NCI-H69 (cell line): ENCODE results near the gene SLC12A7.
A peak's percentile ranks its signal among the peaks of the same experiment; 100 is the strongest.
"Not testable (repeated sequence)": the region's sequence is repeated elsewhere in the genome, so short reads cannot be mapped to it uniquely, and the experiment has no call there.

Source experiments
- DNase-seq: peaks from one replicate; lab custom pipeline; 2025; lab: John Stamatoyannopoulos, UW

SLC12A7 gene

GRCh38 chr5:1109542-1110306 lies 2.1 kb downstream of the SLC12A7 start:
- no peak for DNase-seq

GRCh38 chr5:1108865-1109174 lies 3.0 kb downstream of the SLC12A7 start:
- DNase-seq, result no peak

DNA sequence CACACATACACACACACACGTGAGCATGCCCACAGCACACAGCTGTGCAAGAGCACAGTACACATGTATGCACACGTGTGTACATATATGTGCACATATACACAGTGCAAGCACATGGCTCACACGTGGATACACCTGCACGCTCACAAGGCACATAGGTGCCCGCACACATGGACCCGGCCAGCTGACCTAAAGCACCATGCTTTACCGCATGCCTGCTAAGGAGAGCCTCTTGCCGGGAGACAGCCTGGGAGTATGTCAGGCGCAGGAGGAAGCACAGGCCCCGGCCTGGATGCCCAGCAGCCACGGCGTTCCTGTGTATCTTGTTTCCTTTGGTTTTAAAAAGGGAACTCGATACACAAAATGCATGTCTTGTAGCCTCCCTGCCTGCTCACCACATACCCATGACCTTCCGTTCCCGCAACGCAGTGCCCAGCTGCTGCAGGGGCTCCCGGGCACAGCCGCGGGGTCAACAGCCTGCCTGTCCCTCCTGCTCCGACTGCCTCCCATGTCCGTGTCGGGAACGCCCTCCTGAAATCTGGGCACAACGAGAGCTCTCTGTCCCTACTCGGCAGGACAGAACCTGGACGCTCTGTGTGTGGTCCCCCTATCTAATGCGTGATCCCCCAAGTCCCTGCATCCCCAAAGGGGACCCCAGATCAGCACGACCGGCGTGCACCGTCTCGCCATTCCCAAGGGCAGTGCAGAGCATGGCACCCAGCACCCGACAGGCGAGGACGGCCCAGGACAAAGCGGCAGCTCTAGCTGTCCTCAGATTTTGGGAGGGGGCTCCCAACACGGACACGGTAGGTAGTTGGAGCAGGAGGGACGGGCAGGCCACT lies 3.6 kb downstream of the SLC12A7 start:
- DNase-seq, result no peak

DNA sequence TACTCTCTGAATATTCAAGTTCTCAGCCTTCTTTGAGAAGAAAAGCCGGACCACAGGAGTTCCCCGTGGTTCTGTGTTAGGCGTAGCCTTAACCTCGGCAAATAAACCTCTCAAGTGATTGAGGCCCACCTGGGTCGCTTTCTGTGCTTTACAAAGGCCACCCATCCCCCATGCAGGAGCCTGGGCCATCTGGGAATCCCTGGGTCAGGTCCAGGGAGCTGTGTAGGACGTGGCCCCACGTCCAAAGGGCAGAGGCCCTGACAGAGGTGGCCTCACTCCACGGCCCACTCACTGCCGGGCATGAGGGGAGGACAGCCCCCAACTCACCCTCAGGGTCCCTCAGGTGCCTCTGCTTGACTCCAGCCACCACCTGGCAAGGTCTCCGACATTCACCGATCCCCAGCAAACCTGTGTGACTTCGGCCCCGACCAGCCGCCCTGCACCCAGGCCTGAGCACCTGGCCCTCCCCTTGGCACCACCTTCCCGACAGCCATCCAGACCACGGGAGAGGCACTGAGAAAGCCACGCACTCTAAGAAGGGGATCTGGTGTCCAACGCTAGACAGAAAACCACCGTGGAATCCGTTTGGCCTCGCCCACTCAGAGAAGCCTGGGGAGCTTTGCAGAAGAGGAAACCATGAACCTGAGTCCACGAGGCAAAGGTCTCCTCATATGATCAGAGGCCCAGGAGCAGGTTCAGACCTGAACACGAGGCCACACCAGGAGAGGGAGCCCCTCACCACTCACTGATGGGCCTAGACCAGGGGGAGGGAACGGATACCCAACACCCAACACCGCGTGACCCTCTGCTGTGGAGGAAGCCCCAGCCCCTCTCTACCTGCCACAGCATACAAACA lies 4.5 kb downstream of the SLC12A7 start:
- DNase-seq, result peak; percentile 14

- no peak for DNase-seq
Observed at GRCh38 chr5:1106385-1107166, 5.3 kb downstream of the SLC12A7 start.

GRCh38 chr5:1105350-1106265 lies 6.3 kb downstream of the SLC12A7 start:
- DNase-seq, result no peak

DNA sequence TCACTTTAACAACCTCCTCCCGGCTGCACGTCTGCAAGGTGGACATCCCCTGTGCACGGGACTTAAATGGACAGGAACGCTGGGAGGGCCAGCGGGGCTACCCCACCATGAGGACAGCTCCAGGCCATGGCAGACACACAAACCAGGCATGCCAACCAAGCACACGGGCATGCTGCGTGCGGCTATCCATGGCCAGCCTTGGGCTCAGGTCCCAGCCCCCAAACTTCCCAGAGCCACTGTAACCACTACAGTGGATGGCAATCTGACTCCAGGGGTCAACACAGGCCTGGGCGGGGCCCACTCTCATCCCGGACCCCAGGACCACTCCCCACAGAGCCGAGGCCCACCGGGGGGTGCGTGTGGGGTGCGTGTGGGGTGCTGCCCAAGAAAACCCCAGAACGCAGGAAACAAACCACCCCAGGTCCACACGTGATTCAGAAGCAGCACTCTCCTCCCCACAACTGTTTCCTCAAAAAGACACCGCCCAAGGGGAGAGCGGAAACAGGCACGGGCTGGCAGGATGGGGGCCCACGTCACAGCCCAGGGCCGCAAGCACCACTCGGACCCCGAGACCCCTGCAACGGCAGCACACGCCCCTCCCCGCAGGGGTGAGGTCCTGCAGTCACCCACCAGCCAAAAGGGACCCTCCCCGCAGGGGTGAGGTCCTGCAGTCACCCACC lies 7.4 kb downstream of the SLC12A7 start:
- DNase-seq, result no peak

- DNase-seq, result no peak
Observed at GRCh38 chr5:1103505-1104326, 8.1 kb downstream of the SLC12A7 start.

DNA sequence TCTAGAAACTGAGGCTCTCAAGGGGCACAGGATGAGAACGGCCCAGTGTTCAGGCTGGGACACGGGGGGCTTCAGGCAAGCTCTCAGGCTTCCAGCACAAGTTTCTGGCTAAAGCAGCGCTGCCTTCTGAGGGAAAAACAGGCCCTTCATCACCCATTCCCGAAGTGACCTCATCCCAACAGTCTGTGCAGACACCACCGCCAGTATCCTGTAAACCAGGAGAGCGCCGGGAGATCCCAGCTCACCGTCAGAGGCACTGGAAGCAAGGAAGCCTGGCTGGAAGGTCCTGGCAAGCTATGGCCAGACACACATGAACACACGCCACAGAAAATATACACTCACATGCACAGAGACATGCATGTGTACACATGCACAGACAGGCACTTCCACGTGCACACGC lies 8.8 kb downstream of the SLC12A7 start:
- DNase-seq, result no peak

DNA sequence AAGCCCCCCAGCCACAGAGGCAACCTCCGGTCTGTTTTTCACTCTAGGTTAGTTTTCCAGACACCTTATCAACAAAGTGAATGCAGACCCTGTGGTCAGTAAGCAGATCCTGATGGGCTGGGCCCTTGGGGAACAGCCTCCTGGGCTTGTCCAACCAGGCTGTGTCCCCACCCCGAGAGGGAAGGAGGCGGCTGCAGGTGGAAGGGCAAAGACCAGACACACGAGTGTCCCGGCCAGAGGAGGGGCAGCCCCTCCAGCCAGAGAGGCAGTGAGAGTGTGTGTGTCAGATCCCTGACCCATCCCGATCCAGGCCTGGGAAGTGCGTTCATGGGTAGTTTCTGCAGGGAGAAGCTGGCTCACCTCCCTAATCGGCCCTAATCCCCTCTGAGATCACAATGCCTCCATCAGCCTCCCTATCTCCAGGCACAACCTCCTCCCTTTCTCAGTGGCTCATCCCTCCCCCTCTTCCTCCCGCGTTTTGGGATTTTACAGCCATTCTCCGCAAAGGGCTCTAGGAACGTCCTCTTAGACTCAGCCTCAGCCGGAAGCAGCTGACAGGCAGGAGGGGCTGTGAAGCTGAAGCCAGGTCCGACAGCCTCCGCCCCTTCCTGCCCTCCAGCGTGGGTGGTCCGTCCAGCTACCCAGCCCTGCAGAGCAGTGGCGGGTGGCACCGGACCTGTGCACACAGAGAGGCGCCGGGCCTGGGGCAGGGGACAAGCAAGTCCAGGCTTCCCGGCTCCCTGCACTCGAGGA lies 9.7 kb downstream of the SLC12A7 start:
- DNase-seq, result no peak

DNA sequence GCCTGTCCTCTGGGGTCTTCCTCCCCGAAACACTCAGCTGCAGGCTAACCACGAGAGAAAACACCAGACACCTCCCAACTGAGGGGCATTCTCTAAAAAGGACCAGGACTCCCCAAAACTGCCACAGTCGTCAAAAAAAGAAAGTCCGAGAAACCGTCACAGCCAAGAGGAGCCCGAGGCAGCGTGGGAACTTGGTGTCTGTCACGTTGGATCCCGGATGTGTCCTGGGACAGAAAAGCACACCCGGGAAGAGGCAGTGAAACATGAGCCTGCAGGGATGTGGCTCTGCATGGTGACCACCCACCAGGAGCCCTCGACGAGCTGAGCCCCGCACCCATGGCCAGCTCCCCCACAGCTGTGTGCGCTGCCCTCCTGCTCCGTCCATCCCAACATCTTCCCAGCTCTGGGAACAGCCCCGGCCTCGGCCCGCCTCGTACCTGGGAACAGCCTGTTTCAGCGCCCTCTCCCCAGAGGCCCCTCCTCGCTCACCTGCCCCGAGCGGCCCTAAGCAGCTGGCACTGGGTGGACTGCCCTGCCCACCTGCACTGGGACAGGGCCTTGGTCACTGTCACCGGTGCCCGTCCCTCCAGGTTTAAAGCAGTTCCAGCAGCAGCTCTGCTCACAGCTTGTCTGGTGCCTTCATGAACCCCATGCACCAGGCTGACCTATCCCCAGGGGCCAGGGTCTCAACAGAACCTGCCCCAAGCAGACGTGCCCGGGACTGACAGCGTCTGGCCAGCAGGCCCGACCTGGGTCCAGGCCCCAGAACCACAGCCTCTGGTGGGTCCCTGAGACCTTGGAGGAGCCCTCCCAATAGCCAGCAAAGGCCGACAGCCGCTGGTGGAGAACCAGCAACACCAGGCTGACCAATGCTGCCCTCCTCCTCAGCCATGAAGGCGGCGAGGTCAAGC lies 10.9 kb downstream of the SLC12A7 start:
- no peak for DNase-seq

GRCh38 chr5:1099926-1100663 lies 11.8 kb downstream of the SLC12A7 start:
- no peak for DNase-seq

GRCh38 chr5:1098986-1099597 lies 12.8 kb downstream of the SLC12A7 start:
- DNase-seq, result no peak

DNA sequence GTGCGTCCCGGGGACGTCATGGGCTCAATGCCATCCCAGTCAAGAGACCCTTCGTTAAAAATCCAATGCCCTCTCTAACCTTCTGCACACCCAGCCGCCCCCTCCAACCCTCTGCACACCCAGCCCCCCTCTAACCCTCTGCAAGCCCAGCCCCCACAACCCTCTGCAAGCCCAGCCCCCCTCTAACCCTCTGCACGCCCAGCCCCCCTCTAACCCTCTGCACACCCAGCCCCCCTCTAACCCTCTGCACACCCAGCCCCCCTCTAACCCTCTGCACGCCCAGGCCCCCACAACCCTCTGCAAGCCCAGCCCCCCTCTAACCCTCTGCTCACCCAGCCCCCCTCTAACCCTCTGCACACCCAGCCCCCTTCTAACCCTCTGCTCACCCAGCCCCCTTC lies 13.9 kb downstream of the SLC12A7 start:
- not testable (repeated sequence) for DNase-seq

- no peak for DNase-seq
Observed at GRCh38 chr5:1097381-1097987, 14.4 kb downstream of the SLC12A7 start.

GRCh38 chr5:1096838-1097237 lies 15.0 kb downstream of the SLC12A7 start:
- no peak for DNase-seq
